H1 (cell line): ENCODE results near the gene DEFB108B. TPM values are rescaled to one million over a fixed set of nuclear protein-coding genes. Genes with fewer than 3 reads are reported as not detected.
"Not testable (repeated sequence)": the region's sequence is repeated elsewhere in the genome, so short reads cannot be mapped to it uniquely, and the experiment has no call there.

Source experiments
- CTCF ChIA-PET: fragments of 300-600 bp; sonication (Branson Sonifier 250); formaldehyde crosslinking; loops from one replicate; lab custom pipeline; 2021; ENCODE audit not compliant: partially characterized antibody; lab: Charles Lee
- POLR2A ChIA-PET: fragments of 300-600 bp; sonication (Branson Sonifier 250); formaldehyde crosslinking; loops from one replicate; lab custom pipeline; 2021; ENCODE audit warnings: inconsistent platforms; ENCODE audit not compliant: partially characterized antibody; lab: Charles Lee
- DNase-seq, 2 experiments: peaks; one replicate each; pipeline versions ENCODE4 v3.0.0 to v3.0.0-alpha.2; 2010 to 2022; ENCODE audit warnings: low spot score in 2 of 2, low read depth in 1 of 2, mixed read lengths in 1 of 2
- FAIRE-seq: peaks from 2 replicates; lab custom pipeline; 2011; peaks lifted over from hg19 to GRCh38; lab: Jason Lieb, UNC
- H2AFZ ChIP-seq: 2 replicates; pipeline ENCODE4 v1.8.1; 2012; ENCODE audit warnings: low read length, inconsistent platforms
- H2AK5ac ChIP-seq: 2 replicates; pipeline ENCODE4 v1.6.1; 2013; ENCODE audit warnings: low read depth, low read length
- H2BK120ac ChIP-seq: replicated peaks from 2 replicates; pipeline ENCODE3; 2013; ENCODE audit warnings: low read depth, low read length, inconsistent platforms
- H2BK12ac ChIP-seq: 2 replicates; pipeline ENCODE4 v1.6.1; 2013; ENCODE audit warnings: low read depth, low read length
- H2BK15ac ChIP-seq: 2 replicates; pipeline ENCODE4 v1.6.1; 2013; ENCODE audit warnings: low read length
- H2BK20ac ChIP-seq: 2 replicates; pipeline ENCODE4 v1.6.1; 2013; ENCODE audit warnings: low read length
- H2BK5ac ChIP-seq: 2 replicates; pipeline ENCODE4 v1.6.1; 2013; ENCODE audit warnings: low read depth, low read length
- H3K14ac ChIP-seq: 2 replicates; pipeline ENCODE4 v1.6.1; 2013; ENCODE audit warnings: inconsistent platforms; ENCODE audit not compliant: insufficient read length
- H3K18ac ChIP-seq: 2 replicates; pipeline ENCODE4 v1.6.1; 2013; ENCODE audit warnings: low read length; ENCODE audit errors: extremely low read depth
- H3K23ac ChIP-seq: 2 replicates; pipeline ENCODE4 v1.6.1; 2013; ENCODE audit warnings: inconsistent platforms; ENCODE audit not compliant: insufficient read length
- H3K23me2 ChIP-seq: 2 replicates; pipeline ENCODE4 v1.6.1; 2013; ENCODE audit warnings: low read depth, low read length
- H3K27ac ChIP-seq: 2 replicates; pipeline ENCODE4 v1.6.1; 2011; ENCODE audit warnings: low read depth, low read length, inconsistent platforms
- H3K27me3 ChIP-seq, 4 experiments: replicated peaks in 1 of 4; 1 replicate in 1 of 4; 2 replicates in 3 of 4; pipeline versions ENCODE4 v1.6.1 to v1.8.1; 2011 to 2013; ENCODE audit warnings: low read length in 3 of 4, mild to moderate bottlenecking in 3 of 4, inconsistent platforms in 2 of 4, mixed read lengths in 2 of 4, moderate library complexity in 1 of 4; ENCODE audit not compliant: control insufficient read depth in 3 of 4, insufficient read depth in 3 of 4; ENCODE audit errors: extremely low read depth in 1 of 4
- H3K36me3 ChIP-seq, 4 experiments: 2 replicates each; pipeline versions ENCODE4 v1.6.1 to v1.8.1; 2011 to 2013; ENCODE audit warnings: mild to moderate bottlenecking in 4 of 4, low read length in 3 of 4, moderate library complexity in 2 of 4, control low read depth in 1 of 4, inconsistent platforms in 1 of 4; ENCODE audit not compliant: insufficient read depth in 4 of 4, control insufficient read depth in 2 of 4
- H3K4ac ChIP-seq: replicated peaks from 2 replicates; pipeline ENCODE3; 2013; ENCODE audit warnings: low read length, low read depth, mixed read lengths, inconsistent platforms; ENCODE audit not compliant: insufficient read length
- H3K4me1 ChIP-seq, 4 experiments: replicated peaks in 1 of 4; 1 replicate in 1 of 4; 2 replicates in 3 of 4; pipeline versions ENCODE4 v1.6.1 to v1.8.1; 2011 to 2013; ENCODE audit warnings: low read length in 3 of 4, inconsistent platforms in 2 of 4, mixed read lengths in 1 of 4; ENCODE audit not compliant: insufficient read depth in 4 of 4, control insufficient read depth in 3 of 4
- H3K4me2 ChIP-seq, 2 experiments: 2 replicates each; pipeline versions ENCODE4 v1.6.1 to v1.8.1; 2011 to 2013; ENCODE audit warnings: low read depth in 2 of 2, low read length in 2 of 2, control low read depth in 1 of 2, inconsistent platforms in 1 of 2, mild to moderate bottlenecking in 1 of 2; ENCODE audit not compliant: insufficient read depth in 1 of 2
- H3K4me3 ChIP-seq, 4 experiments: fragments of 200-600, 300-600 bp in 1 of 4; sonication (generic), shearing (Covaris generic), sonication (Bioruptor Twin) in 1 of 4; 2 replicates each; pipeline versions ENCODE4 v1.5.1 to v1.8.1; 2011 to 2016; ENCODE audit warnings: low read length in 4 of 4, low read depth in 3 of 4, control low read depth in 2 of 4, inconsistent platforms in 2 of 4, mild to moderate bottlenecking in 2 of 4, mixed read lengths in 1 of 4, moderate library complexity in 1 of 4; ENCODE audit not compliant: insufficient read depth in 2 of 4; ENCODE audit errors: extremely low read depth in 1 of 4
- H3K56ac ChIP-seq: replicated peaks from 2 replicates; pipeline ENCODE3; 2013; ENCODE audit warnings: low read depth, mild to moderate bottlenecking, mixed read lengths, low read length, inconsistent platforms; ENCODE audit not compliant: insufficient read length
- H3K79me1 ChIP-seq: 2 replicates; pipeline ENCODE4 v1.6.1; 2013; ENCODE audit warnings: low read depth, low read length, control low read depth
- H3K79me2 ChIP-seq, 2 experiments: 2 replicates each; pipeline versions ENCODE4 v1.6.1 to v1.8.1; 2012 to 2013; ENCODE audit warnings: low read length in 2 of 2, mild to moderate bottlenecking in 2 of 2, inconsistent platforms in 1 of 2; ENCODE audit not compliant: insufficient read depth in 2 of 2, control insufficient read depth in 1 of 2
- H3K9ac ChIP-seq, 4 experiments: replicated peaks in 1 of 4; 1 replicate in 1 of 4; 2 replicates in 3 of 4; pipeline versions ENCODE4 v1.6.1 to v1.8.1; 2011 to 2013; ENCODE audit warnings: low read depth in 3 of 4, low read length in 3 of 4, control low read depth in 2 of 4, mild to moderate bottlenecking in 2 of 4, moderate library complexity in 2 of 4, inconsistent platforms in 1 of 4; ENCODE audit errors: extremely low read depth in 1 of 4
- H3K9me3 ChIP-seq, 2 experiments: 2 replicates each; pipeline versions ENCODE4 v1.6.1 to v1.8.1; 2012 to 2013; ENCODE audit warnings: mild to moderate bottlenecking in 2 of 2, moderate library complexity in 2 of 2, control low read depth in 1 of 2, inconsistent platforms in 1 of 2, low read depth in 1 of 2, low read length in 1 of 2, mixed read lengths in 1 of 2; ENCODE audit not compliant: insufficient read depth in 2 of 2
- H4K20me1 ChIP-seq, 2 experiments: replicated peaks in 1 of 2; 2 replicates each; pipeline versions ENCODE3 to v1.8.1; 2011 to 2013; ENCODE audit warnings: inconsistent platforms in 2 of 2, low read length in 2 of 2, mild to moderate bottlenecking in 1 of 2; ENCODE audit not compliant: insufficient read depth in 2 of 2, control insufficient read depth in 1 of 2
- H4K5ac ChIP-seq: 2 replicates; pipeline ENCODE4 v1.6.1; 2013; ENCODE audit warnings: low read length, low read depth, mixed read lengths, inconsistent platforms; ENCODE audit not compliant: insufficient read length
- H4K8ac ChIP-seq: 2 replicates; pipeline ENCODE4 v1.8.0; 2013; ENCODE audit warnings: mild to moderate bottlenecking, moderate library complexity, low read length, inconsistent platforms; ENCODE audit not compliant: insufficient read depth; ENCODE audit errors: extremely low read depth
- H4K91ac ChIP-seq: replicated peaks from 2 replicates; pipeline ENCODE3; 2013; ENCODE audit warnings: low read length, mixed read lengths, inconsistent platforms; ENCODE audit not compliant: insufficient read length
- CTCF ChIP-seq, 3 experiments: IDR thresholded peaks; 1 replicate in 2 of 3; 2 replicates in 1 of 3; pipeline versions ENCODE4 v1.5.1 to v1.6.1; 2011; ENCODE audit warnings: low read length in 3 of 3, mild to moderate bottlenecking in 3 of 3, inconsistent platforms in 2 of 3, low read depth in 1 of 3, moderate library complexity in 1 of 3; ENCODE audit not compliant: insufficient read depth in 1 of 3; ENCODE audit errors: control extremely low read depth in 1 of 3
- RAD21 ChIP-seq, 2 experiments: IDR thresholded peaks in 1 of 2; conservative IDR thresholded peaks in 1 of 2; 2 replicates each; pipeline ENCODE4 v1.6.1; 2011; ENCODE audit warnings: low read depth in 2 of 2, low read length in 2 of 2, improper control_type of control experiment in 1 of 2, inconsistent platforms in 1 of 2, mild to moderate bottlenecking in 1 of 2, moderate library complexity in 1 of 2
- WGBS, 2 experiments: shearing (Covaris generic) in 1 of 2; methylation state at CpG; one replicate each; pipeline versions ENCODE4 v1.1.6 to v1.1.7; 2013 to 2015; ENCODE audit warnings: low lambda C conversion rate in 2 of 2, mixed read lengths in 2 of 2, inconsistent platforms in 1 of 2, low coverage in 1 of 2, missing lambda C conversion rate in 1 of 2; ENCODE audit not compliant: insufficient replicate concordance in 2 of 2, insufficient coverage in 1 of 2, insufficient read length in 1 of 2; ENCODE audit errors: extremely low coverage in 1 of 2, missing lambda C conversion rate in 1 of 2; 5-methylcytosine and 5-hydroxymethylcytosine counted together
- polyA plus RNA-seq, 7 experiments: library from polyadenylated mRNA; depleted of rRNA in 3 of 7; stranded (reverse) in 5 of 7; unstranded in 2 of 7; fragments of >200 nt in 5 of 7; fragments of 200-250 nt in 2 of 7; gene quantifications; 1 replicate in 5 of 7; 2 replicates in 1 of 7; 4 replicates in 1 of 7; pipeline versions ENCODE4 v1.2.1 to v1.2.3, GENCODE V29; 2011 to 2013; ENCODE audit warnings: missing spikeins in 2 of 7, mixed read lengths in 2 of 7
- total RNA-seq: library from RNA; stranded (reverse); fragmentation: NEBNext Ultra II Directional; extraction: Animal tissue kit (Norgen Biotek cat#: 25700); gene quantifications from 2 replicates; pipeline ENCODE4 v1.2.1, GENCODE V29; 2021

Gene DEFB108B
- total and polyA plus RNA-seq, 2 of the 8 experiments (the other 6 are each of a cell fraction or from before 2014, with no cell fraction given), result not detected

GRCh38 chr11:71792621-71793235 lies 40.3 kb upstream of the DEFB108B start:
- H3K14ac ChIP-seq, H3K4me3 ChIP-seq, H2AK5ac ChIP-seq, H3K4me1 ChIP-seq, H3K27ac ChIP-seq, H2AFZ ChIP-seq, FAIRE-seq, H4K20me1 ChIP-seq, H3K79me2 ChIP-seq, H3K4me2 ChIP-seq, H2BK5ac ChIP-seq, H3K36me3 ChIP-seq, H3K23me2 ChIP-seq, H3K56ac ChIP-seq, H2BK20ac ChIP-seq, H3K27me3 ChIP-seq, H4K8ac ChIP-seq, H3K4ac ChIP-seq, H3K79me1 ChIP-seq, H3K9ac ChIP-seq, H2BK120ac ChIP-seq, H3K23ac ChIP-seq, H3K9me3 ChIP-seq, H2BK15ac ChIP-seq, H4K5ac ChIP-seq, H2BK12ac ChIP-seq, H3K18ac ChIP-seq, POLR2A ChIA-PET, H4K91ac ChIP-seq: not testable (repeated sequence)
- TF ChIP-seq CTCF (IDR thresholded peaks at IDR 0.05; ENCODE audit: control extremely low read depth in 1 of 3, insufficient read depth in 1 of 3, low read depth in 1 of 3, low read length in 3 of 3) (peak; percentile 36 to 51 (median 46); a peak in 3 of 4 replicates), RAD21 (IDR thresholded peaks at IDR 0.05 in 1 of 2, conservative IDR thresholded peaks at IDR 0.05 in 1 of 2; ENCODE audit: low read depth in 2 of 2, low read length in 2 of 2) (peak; percentile 39 to 40)
- 76% methylated on average over 6 of the region's 6 CpGs; no CpG with 5 or more reads in 1 of the 2 experiments for WGBS, 2 experiments
- CTCF ChIA-PET, result interaction anchor here (1.1 to 1.2 kb wide), 2 partner anchors 184 to 246 kb away, joined by 3 read pairs; no protein-coding TSS in a partner anchor
- peak in 1 of 2 experiments; percentile 69 for DNase-seq
